Fibroblast of pulmonary artery (primary cell): ENCODE results near the gene NELFCD.

Experiments used
- DNase-seq: peaks from one replicate; pipeline ENCODE4 v3.0.0-alpha.2; 2010; ENCODE audit warnings: low read depth
- H3K4me3 ChIP-seq: replicated peaks from 2 replicates; pipeline ENCODE4 v1.5.1; 2011; ENCODE audit warnings: low read depth, mild to moderate bottlenecking, control low read depth, low read length, moderate library complexity
- CTCF ChIP-seq: IDR thresholded peaks from 2 replicates; pipeline ENCODE4 v1.5.1; 2011; ENCODE audit warnings: mild to moderate bottlenecking, control low read depth, low read length, inconsistent platforms; ENCODE audit errors: missing control alignments

The NELFCD gene

GRCh38 chr20:58980711-58981627 is at the start of gene NELFCD:
Gene NELFCD (plus strand): TSS chr20:58981256. CDS start chr20:58981310, 54 bp downstream.
- DNase-seq, result peak; percentile 80
- no peak for TF ChIP-seq CTCF
- H3K4me3 ChIP-seq, result peak within 1 kb of the TSS; percentile 69

GRCh38 chr20:58932170-58932569 is 48.9 kb upstream of the NELFCD start:
- DNase-seq, result no peak
- no peak overlapping the region for H3K4me3 ChIP-seq
- TF ChIP-seq CTCF, result no peak

- no peak for DNase-seq
- no peak for TF ChIP-seq CTCF
- no peak overlapping the region for H3K4me3 ChIP-seq
Measured at GRCh38 chr20:58938078-58938477, 43.0 kb upstream of the NELFCD start.

GRCh38 chr20:58938541-58938940 is 42.5 kb upstream of the NELFCD start:
- H3K4me3 ChIP-seq, result no peak overlapping the region
- TF ChIP-seq CTCF, result no peak

GRCh38 chr20:58941471-58941870 is 39.6 kb upstream of the NELFCD start:
- no peak for DNase-seq
- H3K4me3 ChIP-seq, result no peak overlapping the region
- no peak for TF ChIP-seq CTCF

More at GRCh38 chr20:58938541-58938940, 42.5 kb upstream of the NELFCD start:
- DNase-seq, result no peak

GRCh38 chr20:58942549-58942948 is 38.5 kb upstream of the NELFCD start:
- DNase-seq, result no peak
- no peak for TF ChIP-seq CTCF
- no peak overlapping the region for H3K4me3 ChIP-seq
